Left renal pelvis (tissue), 4 donors: ENCODE measurements around the gene PPTC7. TPM values are rescaled to one million over a fixed set of nuclear protein-coding genes. Genes with fewer than 3 reads are reported as not detected.
"Not testable (repeated sequence)": the region's sequence is repeated elsewhere in the genome, so short reads cannot be mapped to it uniquely, and the experiment has no call there.

ENCODE experiments used
- DNase-seq, 4 donors: peaks; one replicate each; pipeline ENCODE4 v3.0.0-alpha.2; 2013; ENCODE audit warnings: low read depth in 4 of 4, low spot score in 3 of 4
- polyA plus RNA-seq, 4 donors: library from polyadenylated mRNA; unstranded; fragments of 120-200 nt; gene quantifications; one replicate each; pipeline ENCODE4 v1.2.1, GENCODE V29; 2013; ENCODE audit not compliant: insufficient read length in 4 of 4

Gene PPTC7
- polyA plus RNA-seq, 4 donors, result 18.3 to 23.1 (median 20.3) TPM

GRCh38 chr12:110587102-110587501, 4.0 kb upstream of the PPTC7 start:
- not testable (repeated sequence) for DNase-seq

- no peak for DNase-seq
Measured at GRCh38 chr12:110585231-110585799, 2.2 kb upstream of the PPTC7 start.

- no peak for DNase-seq
Measured at GRCh38 chr12:110582276-110583136, 612 bp downstream of the PPTC7 start.

- no peak for DNase-seq
Measured at GRCh38 chr12:110581931-110582275, 1.2 kb downstream of the PPTC7 start.

GRCh38 chr12:110579535-110580253, 3.4 kb downstream of the PPTC7 start:
- DNase-seq, result no peak

GRCh38 chr12:110578694-110579534, 4.2 kb downstream of the PPTC7 start:
- DNase-seq, result no peak

GRCh38 chr12:110577864-110578693, 5.0 kb downstream of the PPTC7 start:
- no peak for DNase-seq

GRCh38 chr12:110576504-110576903, 6.6 kb downstream of the PPTC7 start:
- DNase-seq, result no peak

- DNase-seq, result no peak
Measured at GRCh38 chr12:110575326-110575725, 7.8 kb downstream of the PPTC7 start.

GRCh38 chr12:110574717-110575230, 8.3 kb downstream of the PPTC7 start:
- not testable (repeated sequence) for DNase-seq

GRCh38 chr12:110574044-110574443, 9.1 kb downstream of the PPTC7 start:
- no peak for DNase-seq

- not testable (repeated sequence) for DNase-seq
Measured at GRCh38 chr12:110570798-110571197, 12.3 kb downstream of the PPTC7 start.

GRCh38 chr12:110569838-110570237, 13.3 kb downstream of the PPTC7 start:
- not testable (repeated sequence) for DNase-seq

GRCh38 chr12:110568752-110569151, 14.4 kb downstream of the PPTC7 start:
- no peak for DNase-seq

GRCh38 chr12:110566993-110567392, 16.1 kb downstream of the PPTC7 start:
- DNase-seq, result no peak

GRCh38 chr12:110565894-110566871, 16.9 kb downstream of the PPTC7 start:
- no peak for DNase-seq

GRCh38 chr12:110564471-110564991, 18.6 kb downstream of the PPTC7 start:
- no peak for DNase-seq
